IMR-90 (cell line): Measurements from ENCODE around the gene PRUNE2. TPM values are rescaled to one million over a fixed set of nuclear protein-coding genes. Genes with fewer than 3 reads are reported as not detected.

Experiments used
- ATAC-seq: fragments of 200-7000 bp; cut with Tn5 transposase; 2 replicates; pipeline ENCODE4 v1.9.1; 2020; ENCODE audit warnings: low read depth, mild to moderate bottlenecking, moderate library complexity
- BruUV-seq: library from RNA; stranded (reverse); fragments of 400-500 nt; replicated peaks from 2 replicates; lab custom pipeline; 2021; lab: Mats Ljungman, UMichigan
- CTCF ChIA-PET: fragments of 300-600 bp; formaldehyde crosslinking; extraction: SDS; loops from one replicate; lab custom pipeline; 2021; ENCODE audit warnings: antibody characterized with exemption; lab: Yijun Ruan, JAX
- POLR2A ChIA-PET: fragments of 300-600 bp; sonication (Branson Sonifier 250); formaldehyde crosslinking; loops from one replicate; lab custom pipeline; 2022; ENCODE audit warnings: antibody characterized with exemption; ENCODE audit not compliant: unreplicated experiment; lab: Charles Lee
- DNase-seq: peaks from one replicate; pipeline ENCODE4 v3.0.0; 2013
- H2AFZ ChIP-seq: replicated peaks from 2 replicates; pipeline ENCODE3; 2013; ENCODE audit warnings: low read length, mild to moderate bottlenecking; ENCODE audit not compliant: poor library complexity
- H2AK5ac ChIP-seq: 2 replicates; pipeline ENCODE4 v1.6.1; 2013; ENCODE audit warnings: low read depth, low read length, inconsistent platforms
- H2AK9ac ChIP-seq: replicated peaks from 2 replicates; pipeline ENCODE3; 2013; ENCODE audit warnings: mild to moderate bottlenecking, low read depth, low read length, moderate library complexity; ENCODE audit not compliant: poor library complexity
- H2BK120ac ChIP-seq: 2 replicates; pipeline ENCODE4 v1.6.1; 2013; ENCODE audit warnings: low read depth, low read length, inconsistent platforms
- H2BK15ac ChIP-seq: 3 replicates; pipeline ENCODE4 v1.6.1; 2013; ENCODE audit warnings: low read depth, low read length, inconsistent platforms
- H2BK20ac ChIP-seq: 2 replicates; pipeline ENCODE4 v1.6.1; 2013; ENCODE audit warnings: low read depth, mild to moderate bottlenecking, inconsistent platforms, low read length, moderate library complexity
- H2BK5ac ChIP-seq: 2 replicates; pipeline ENCODE4 v1.6.1; 2013; ENCODE audit warnings: mild to moderate bottlenecking, low read depth, low read length, inconsistent platforms; ENCODE audit not compliant: poor library complexity, severe bottlenecking
- H3K14ac ChIP-seq: replicated peaks from 2 replicates; pipeline ENCODE4 v1.6.1; 2013; ENCODE audit warnings: low read depth, low read length, inconsistent platforms
- H3K18ac ChIP-seq: 2 replicates; pipeline ENCODE4 v1.6.1; 2013; ENCODE audit warnings: low read depth, low read length, control low read depth
- H3K23ac ChIP-seq: 2 replicates; pipeline ENCODE4 v1.6.1; 2013; ENCODE audit warnings: low read depth, low read length, inconsistent platforms
- H3K27ac ChIP-seq: 2 replicates; pipeline ENCODE4 v1.5.1; 2013; ENCODE audit warnings: mild to moderate bottlenecking, control low read depth, low read length; ENCODE audit not compliant: insufficient read depth
- H3K27me3 ChIP-seq: 2 replicates; pipeline ENCODE4 v1.6.1; 2013; ENCODE audit warnings: low read length; ENCODE audit not compliant: control insufficient read depth, insufficient read depth
- H3K36me3 ChIP-seq: 2 replicates; pipeline ENCODE4 v1.6.1; 2013; ENCODE audit warnings: low read length, mixed read lengths; ENCODE audit not compliant: control insufficient read depth, insufficient read depth
- H3K4ac ChIP-seq: 2 replicates; pipeline ENCODE4 v1.6.1; 2013; ENCODE audit warnings: low read depth, low read length, inconsistent platforms
- H3K4me1 ChIP-seq: 2 replicates; pipeline ENCODE4 v1.6.1; 2013; ENCODE audit warnings: low read length, mixed read lengths; ENCODE audit not compliant: control insufficient read depth, insufficient read depth
- H3K4me2 ChIP-seq: 2 replicates; pipeline ENCODE4 v1.6.1; 2013; ENCODE audit warnings: low read depth, mild to moderate bottlenecking, control low read depth, low read length, moderate library complexity
- H3K4me3 ChIP-seq: 2 replicates; pipeline ENCODE4 v1.5.1; 2013; ENCODE audit warnings: low read depth, mild to moderate bottlenecking, control low read depth, low read length, moderate library complexity; ENCODE audit not compliant: insufficient read depth
- H3K56ac ChIP-seq: 2 replicates; pipeline ENCODE4 v1.6.1; 2013; ENCODE audit warnings: low read length, inconsistent platforms; ENCODE audit not compliant: insufficient read depth; ENCODE audit errors: extremely low read depth
- H3K79me1 ChIP-seq, 2 experiments: 2 replicates each; pipeline ENCODE4 v1.6.1; 2013; ENCODE audit warnings: low read length in 2 of 2, inconsistent platforms in 1 of 2, low read depth in 1 of 2
- H3K9ac ChIP-seq: 2 replicates; pipeline ENCODE4 v1.6.1; 2013; ENCODE audit warnings: low read depth, low read length, control low read depth
- H3K9me1 ChIP-seq: 2 replicates; pipeline ENCODE4 v1.6.1; 2013; ENCODE audit warnings: low read length, inconsistent platforms; ENCODE audit not compliant: insufficient read depth
- H3K9me3 ChIP-seq: 2 replicates; pipeline ENCODE4 v1.6.1; 2013; ENCODE audit warnings: low read length; ENCODE audit not compliant: control insufficient read depth, insufficient read depth
- H4K20me1 ChIP-seq: 2 replicates; pipeline ENCODE4 v1.6.1; 2013; ENCODE audit warnings: low read length, inconsistent platforms; ENCODE audit not compliant: insufficient read depth
- H4K5ac ChIP-seq: 2 replicates; pipeline ENCODE4 v1.6.1; 2013; ENCODE audit warnings: mild to moderate bottlenecking, low read depth, low read length, control low read depth
- H4K8ac ChIP-seq, 2 experiments: 2 replicates each; pipeline ENCODE4 v1.6.1; 2013; ENCODE audit warnings: low read depth in 2 of 2, low read length in 2 of 2, control low read depth in 1 of 2, inconsistent platforms in 1 of 2
- H4K91ac ChIP-seq: 2 replicates; pipeline ENCODE4 v1.6.1; 2013; ENCODE audit warnings: low read depth, low read length, inconsistent platforms; ENCODE audit not compliant: insufficient read depth
- BHLHE40 ChIP-seq: fragments of 150-350 bp; IDR thresholded peaks from 2 replicates; pipeline ENCODE4 v1.6.1; 2016; ENCODE audit warnings: mild to moderate bottlenecking, low read depth, low read length
- CEBPB ChIP-seq: IDR thresholded peaks from 2 replicates; pipeline ENCODE4 v1.6.1; 2012; ENCODE audit warnings: low read depth, low read length, improper control_type of control experiment
- FOS ChIP-seq: fragments of 150-350 bp; IDR thresholded peaks from 2 replicates; pipeline ENCODE4 v1.6.1; 2016; ENCODE audit warnings: low read depth, low read length
- MAFK ChIP-seq: IDR thresholded peaks from 2 replicates; pipeline ENCODE4 v1.6.1; 2012; ENCODE audit warnings: low read depth, low read length, improper control_type of control experiment
- MXI1 ChIP-seq: IDR thresholded peaks from 2 replicates; pipeline ENCODE4 v1.6.1; 2012; ENCODE audit warnings: low read depth, mild to moderate bottlenecking, low read length, moderate library complexity, borderline replicate concordance
- NFE2L2 ChIP-seq: fragments of 150-350 bp; IDR thresholded peaks from 2 replicates; pipeline ENCODE4 v1.6.1; 2016; ENCODE audit warnings: low read depth, mild to moderate bottlenecking, low read length
- POLR2A ChIP-seq: IDR thresholded peaks from 2 replicates; pipeline ENCODE4 v1.6.1; 2012; ENCODE audit warnings: mild to moderate bottlenecking, low read depth, low read length
- RAD21 ChIP-seq: IDR thresholded peaks from 2 replicates; pipeline ENCODE4 v1.6.1; 2012; ENCODE audit warnings: low read length, improper control_type of control experiment
- RFX5 ChIP-seq: IDR thresholded peaks from 2 replicates; pipeline ENCODE4 v1.8.0; 2012; ENCODE audit warnings: low read depth, mild to moderate bottlenecking, low read length, moderate library complexity
- SMC3 ChIP-seq: fragments of 150-350 bp; IDR thresholded peaks from 2 replicates; pipeline ENCODE4 v1.6.1; 2016; ENCODE audit warnings: low read depth, mild to moderate bottlenecking, antibody characterized with exemption, low read length, moderate library complexity
- WGBS, 2 experiments: methylation state at CpG; one replicate each; pipeline versions ENCODE4 v1.1.5 to v1.1.7; 2013; ENCODE audit warnings: missing lambda C conversion rate in 2 of 2; ENCODE audit not compliant: insufficient read length in 1 of 2; ENCODE audit errors: extremely low coverage in 2 of 2; 5-methylcytosine and 5-hydroxymethylcytosine counted together
- dilution Hi-C: fragments of 300-500 bp; cut with HindIII; formaldehyde crosslinking; loops from one replicate; pipeline ENCODE4 v1.14.3; 2018; ENCODE audit warnings: low sequenced_read_pairs; ENCODE audit not compliant: unreplicated experiment
- in situ Hi-C: fragments of 300-500 bp; cut with MboI; formaldehyde crosslinking; loops from 3 replicates; pipeline ENCODE4 v1.14.3; 2019; ENCODE audit warnings: low sequenced_read_pairs, inconsistent platforms, mixed read lengths
- intact Hi-C: fragments of 100-400 bp; cut with micrococcal nuclease; formaldehyde crosslinking; loops from 2 replicates; pipeline ENCODE4 v1.10.0; 2022
- polyA plus RNA-seq, 3 experiments: library from polyadenylated mRNA; depleted of rRNA; stranded (reverse); fragments of >200 nt; gene quantifications; 2 replicates each; pipeline ENCODE4 v1.2.3, GENCODE V29; 2012; ENCODE audit warnings: low replicate concordance in 1 of 3
- total RNA-seq: library from RNA; depleted of rRNA; stranded (reverse); fragments of >200 nt; gene quantifications from 2 replicates; pipeline ENCODE4 v1.2.3, GENCODE V29; 2012
- TF ChIP-seq, protein P1 (sequence below): fragments of 150-350 bp; IDR thresholded peaks from 2 replicates; pipeline ENCODE4 v1.6.1; 2016; ENCODE audit warnings: low read depth, mild to moderate bottlenecking, low read length, moderate library complexity, borderline replicate concordance
- TF ChIP-seq, protein P2 (sequence below): fragments of 150-350 bp; IDR thresholded peaks from 2 replicates; pipeline ENCODE4 v1.6.1; 2017; ENCODE audit warnings: mild to moderate bottlenecking, antibody characterized with exemption, low read length, low read depth

The PRUNE2 gene
- total and polyA plus RNA-seq, 2 of the 4 experiments (the other 2 are of a cell fraction), result 0.70 to 1.6 TPM

DNA sequence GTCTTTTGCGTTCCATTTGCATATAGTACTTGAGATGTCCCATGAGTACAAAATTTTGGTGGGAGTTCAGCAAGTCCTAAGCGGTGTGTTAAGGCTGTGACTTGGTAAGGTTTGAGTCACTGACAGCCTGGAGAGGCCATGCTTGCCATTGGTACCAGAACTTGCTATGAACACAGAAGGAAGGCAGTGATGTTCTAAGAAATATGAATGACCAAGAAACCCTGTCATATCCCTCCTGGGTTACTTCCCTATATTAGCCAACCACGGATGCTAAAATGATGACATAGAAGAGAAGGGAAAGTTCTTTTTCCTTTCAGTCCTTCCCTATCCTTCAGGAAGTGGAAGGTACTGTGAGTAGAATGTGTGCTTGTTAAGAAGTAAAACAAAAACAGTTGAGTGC, 310.3 kb downstream of the PRUNE2 start:
- dilution Hi-C loops, result no loop called here
- H3K56ac ChIP-seq, result no peak overlapping the region

More for the DNA sequence above, 310.3 kb downstream of the PRUNE2 start:
- no peak for DNase-seq
- no peak overlapping the region for H4K8ac ChIP-seq
- no peak overlapping the region for H3K4me2 ChIP-seq
- no peak overlapping the region for H2AK9ac ChIP-seq
- no peak overlapping the region for H3K9ac ChIP-seq
- no peaks in the 10 kb centered on the region for H3K4me1 ChIP-seq
- no peaks in the 10 kb centered on the region for H3K9me1 ChIP-seq
- no peak overlapping the region for H3K27ac ChIP-seq
- intact Hi-C loops, result no loop called here
- H3K36me3 ChIP-seq, result no peaks in the 10 kb centered on the region
- no peaks in the 10 kb centered on the region for H3K79me1 ChIP-seq
- H3K27me3 ChIP-seq, result no peaks in the 10 kb centered on the region; the same call in 1 of the 2 replicates
- H2AK5ac ChIP-seq, result no peak overlapping the region
- no peak overlapping the region for H2AFZ ChIP-seq
- no peak overlapping the region for H4K91ac ChIP-seq
- POLR2A ChIA-PET, result no interaction called here
- H3K4ac ChIP-seq, result no peak overlapping the region
- H3K14ac ChIP-seq, result no peak overlapping the region
- ATAC-seq, result no peak
- H2BK120ac ChIP-seq, result no peak overlapping the region
- H4K20me1 ChIP-seq, result no peaks in the 10 kb centered on the region
- H4K5ac ChIP-seq, result no peak overlapping the region
- no peak overlapping the region for H3K4me3 ChIP-seq
- no peak overlapping the region for H2BK5ac ChIP-seq
- H2BK20ac ChIP-seq, result no peak overlapping the region
- H3K18ac ChIP-seq, result no peak overlapping the region
- 29% methylated on average over 1 of the region's 3 CpGs; no CpG with 5 or more reads in 1 of the 2 experiments for WGBS, 2 experiments
- TF ChIP-seq RAD21, result no peak
- TF ChIP-seq, protein P1, sequence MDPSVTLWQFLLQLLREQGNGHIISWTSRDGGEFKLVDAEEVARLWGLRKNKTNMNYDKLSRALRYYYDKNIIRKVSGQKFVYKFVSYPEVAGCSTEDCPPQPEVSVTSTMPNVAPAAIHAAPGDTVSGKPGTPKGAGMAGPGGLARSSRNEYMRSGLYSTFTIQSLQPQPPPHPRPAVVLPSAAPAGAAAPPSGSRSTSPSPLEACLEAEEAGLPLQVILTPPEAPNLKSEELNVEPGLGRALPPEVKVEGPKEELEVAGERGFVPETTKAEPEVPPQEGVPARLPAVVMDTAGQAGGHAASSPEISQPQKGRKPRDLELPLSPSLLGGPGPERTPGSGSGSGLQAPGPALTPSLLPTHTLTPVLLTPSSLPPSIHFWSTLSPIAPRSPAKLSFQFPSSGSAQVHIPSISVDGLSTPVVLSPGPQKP, result no peak
- TF ChIP-seq CEBPB, result no peak
- no peak for TF ChIP-seq MAFK
- TF ChIP-seq SMC3, result no peak
- no peak for TF ChIP-seq MXI1
- no peak for TF ChIP-seq FOS
- TF ChIP-seq POLR2A, result no peak
- TF ChIP-seq RFX5, result no peak
- TF ChIP-seq BHLHE40, result no peak
- TF ChIP-seq NFE2L2, result no peak
- TF ChIP-seq, protein P2, sequence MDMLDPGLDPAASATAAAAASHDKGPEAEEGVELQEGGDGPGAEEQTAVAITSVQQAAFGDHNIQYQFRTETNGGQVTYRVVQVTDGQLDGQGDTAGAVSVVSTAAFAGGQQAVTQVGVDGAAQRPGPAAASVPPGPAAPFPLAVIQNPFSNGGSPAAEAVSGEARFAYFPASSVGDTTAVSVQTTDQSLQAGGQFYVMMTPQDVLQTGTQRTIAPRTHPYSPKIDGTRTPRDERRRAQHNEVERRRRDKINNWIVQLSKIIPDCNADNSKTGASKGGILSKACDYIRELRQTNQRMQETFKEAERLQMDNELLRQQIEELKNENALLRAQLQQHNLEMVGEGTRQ, result no peak
- in situ Hi-C loops, result no loop called here
- H2BK15ac ChIP-seq, result no peak overlapping the region
- CTCF ChIA-PET, result no interaction called here
- no TSS peak for BruUV-seq
- no peaks in the 10 kb centered on the region for H3K9me3 ChIP-seq
- no peak overlapping the region for H3K23ac ChIP-seq
